ENCODE measurements around the gene GGA3.

GGA3 gene

GRCh38 chr17:75244133-75244866 lies 17.1 kb downstream of the GGA3 start:
- Mint-ChIP-seq H3K27ac (no peak overlapping the region), H3K4me1 (peaks cover 10% of the 10 kb centered on the region)
- no peak for TF ChIP-seq CTCF (IDR thresholded peaks at IDR 0.05)

GRCh38 chr17:75242461-75243042 lies 18.9 kb downstream of the GGA3 start:
- Mint-ChIP-seq H3K36me3 (ENCODE audit: low read depth) (peaks cover 35% of the 10 kb centered on the region), H3K4me3 (no peak overlapping the region), H3K4me1 (peaks cover 15% of the 10 kb centered on the region), H3K27me3 (ENCODE audit: low read depth, poor library complexity) (peaks cover 2% of the 10 kb centered on the region), H3K27ac (peak overlapping the region; percentile 24), H3K9me3 (no peaks in the 10 kb centered on the region)
- no peak for DNase-seq
- no peak for TF ChIP-seq CTCF (IDR thresholded peaks at IDR 0.05)

More at GRCh38 chr17:75244133-75244866, 17.1 kb downstream of the GGA3 start:
- Mint-ChIP-seq H3K36me3 (ENCODE audit: low read depth) (peaks cover 30% of the 10 kb centered on the region), H3K27me3 (ENCODE audit: low read depth, poor library complexity) (peaks cover 2% of the 10 kb centered on the region), H3K4me3 (no peak overlapping the region), H3K9me3 (no peaks in the 10 kb centered on the region)
- DNase-seq = no peak

- Mint-ChIP-seq H3K27ac (no peak overlapping the region), H3K36me3 (ENCODE audit: low read depth) (peaks cover 40% of the 10 kb centered on the region), H3K9me3 (no peaks in the 10 kb centered on the region), H3K4me1 (peaks cover 15% of the 10 kb centered on the region), H3K27me3 (ENCODE audit: low read depth, poor library complexity) (peaks cover 2% of the 10 kb centered on the region), H3K4me3 (no peak overlapping the region)
- TF ChIP-seq CTCF (IDR thresholded peaks at IDR 0.05) = no peak
- no peak for DNase-seq
Observed at GRCh38 chr17:75241996-75242460, 19.4 kb downstream of the GGA3 start.

GRCh38 chr17:75241502-75241901 lies 19.9 kb downstream of the GGA3 start:
- Mint-ChIP-seq H3K27me3 (ENCODE audit: low read depth, poor library complexity) (peaks cover 2% of the 10 kb centered on the region), H3K9me3 (no peaks in the 10 kb centered on the region), H3K4me3 (no peak overlapping the region), H3K4me1 (peaks cover 15% of the 10 kb centered on the region), H3K27ac (peak overlapping the region; percentile 79), H3K36me3 (ENCODE audit: low read depth) (peaks cover 37% of the 10 kb centered on the region)
- TF ChIP-seq CTCF (IDR thresholded peaks at IDR 0.05) = no peak
- no peak for DNase-seq

- Mint-ChIP-seq H3K4me3 (no peak overlapping the region), H3K4me1 (peaks cover 15% of the 10 kb centered on the region), H3K27me3 (ENCODE audit: low read depth, poor library complexity) (peaks cover 2% of the 10 kb centered on the region), H3K36me3 (ENCODE audit: low read depth) (peaks cover 37% of the 10 kb centered on the region), H3K9me3 (no peaks in the 10 kb centered on the region), H3K27ac (no peak overlapping the region)
- TF ChIP-seq CTCF (IDR thresholded peaks at IDR 0.05) = no peak
- DNase-seq = no peak
Observed at GRCh38 chr17:75241143-75241430, 20.3 kb downstream of the GGA3 start.

Measured in nephron progenitor cell (in vitro differentiated cells).